Gastroesophageal sphincter (tissue), 3 donors: ENCODE measurements around the gene C1QB.

ENCODE experiments used
- CTCF ChIP-seq, 4 experiments: fragments of 200-600 bp in 2 of 4; fragments of 450-650 bp in 2 of 4; sonication (generic) in 1 of 4; IDR thresholded peaks; one replicate each; pipeline ENCODE4 v1.5.1; 2017 to 2019; ENCODE audit warnings: antibody characterized with exemption in 4 of 4, mild to moderate bottlenecking in 2 of 4, moderate library complexity in 2 of 4
- EP300 ChIP-seq: sonication (generic); formaldehyde crosslinking; IDR thresholded peaks from one replicate; pipeline ENCODE4 v1.6.1; 2017; ENCODE audit warnings: antibody characterized with exemption, mild to moderate bottlenecking
- POLR2A ChIP-seq, 2 donors: fragments of 450-650 bp; IDR thresholded peaks; one replicate each; pipeline ENCODE4 v1.6.1; 2017; ENCODE audit warnings: antibody characterized with exemption in 2 of 2, mild to moderate bottlenecking in 2 of 2, moderate library complexity in 1 of 2
- POLR2AphosphoS5 ChIP-seq: sonication (generic); formaldehyde crosslinking; IDR thresholded peaks from one replicate; pipeline ENCODE4 v1.6.1; 2017; ENCODE audit warnings: antibody characterized with exemption

GRCh38 chr1:22688466-22688865 is 35.4 kb downstream of the C1QB start:
- no peak for TF ChIP-seq CTCF (IDR thresholded peaks at IDR 0.05)
- no peak for TF ChIP-seq POLR2A (IDR thresholded peaks at IDR 0.05)
- TF ChIP-seq POLR2AphosphoS5 = no peak
- no peak for TF ChIP-seq EP300
